ENCODE data around the gene HSD17B3.

HSD17B3 gene

GRCh38 chr9:96305171-96305570 lies 3.2 kb upstream of the HSD17B3 start:
- no peak overlapping the region for H3K4me3 ChIP-seq (ENCODE audit: low read depth, low read length)
- no peak for TF ChIP-seq CTCF (IDR thresholded peaks at IDR 0.05; ENCODE audit: control insufficient read depth, extremely low read depth, insufficient read depth)
- no peak for DNase-seq (ENCODE audit: low read depth)

GRCh38 chr9:96304230-96304629 lies 2.3 kb upstream of the HSD17B3 start:
- TF ChIP-seq CTCF (IDR thresholded peaks at IDR 0.05; ENCODE audit: control insufficient read depth, extremely low read depth, insufficient read depth), result no peak
- no peak for DNase-seq (ENCODE audit: low read depth)
- no peak overlapping the region for H3K4me3 ChIP-seq (ENCODE audit: low read depth, low read length)

GRCh38 chr9:96299823-96300222 lies 2.2 kb downstream of the HSD17B3 start:
- no peak for DNase-seq (ENCODE audit: low read depth)
- H3K4me3 ChIP-seq (ENCODE audit: low read depth, low read length), result no peak overlapping the region
- no peak for TF ChIP-seq CTCF (IDR thresholded peaks at IDR 0.05; ENCODE audit: control insufficient read depth, extremely low read depth, insufficient read depth)

GRCh38 chr9:96294159-96294545 lies 7.8 kb downstream of the HSD17B3 start:
- no peak for TF ChIP-seq CTCF (IDR thresholded peaks at IDR 0.05; ENCODE audit: control insufficient read depth, extremely low read depth, insufficient read depth)
- H3K4me3 ChIP-seq (ENCODE audit: low read depth, low read length), result no peak overlapping the region
- DNase-seq (ENCODE audit: low read depth), result no peak

GRCh38 chr9:96293498-96294158 lies 8.3 kb downstream of the HSD17B3 start:
- no peak for TF ChIP-seq CTCF (IDR thresholded peaks at IDR 0.05; ENCODE audit: control insufficient read depth, extremely low read depth, insufficient read depth)
- no peak for DNase-seq (ENCODE audit: low read depth)
- H3K4me3 ChIP-seq (ENCODE audit: low read depth, low read length), result no peak overlapping the region

GRCh38 chr9:96289392-96289791 lies 12.6 kb downstream of the HSD17B3 start:
- DNase-seq (ENCODE audit: low read depth), result no peak
- TF ChIP-seq CTCF (IDR thresholded peaks at IDR 0.05; ENCODE audit: control insufficient read depth, extremely low read depth, insufficient read depth), result no peak
- no peak overlapping the region for H3K4me3 ChIP-seq (ENCODE audit: low read depth, low read length)

- no peak for TF ChIP-seq CTCF (IDR thresholded peaks at IDR 0.05; ENCODE audit: control insufficient read depth, extremely low read depth, insufficient read depth)
- DNase-seq (ENCODE audit: low read depth), result no peak
- no peak overlapping the region for H3K4me3 ChIP-seq (ENCODE audit: low read depth, low read length)
These were observed 20.3 kb downstream of the HSD17B3 start for GRCh38 chr9:96281641-96282040.

All from LNCaP clone FGC (cell line).